Aorta (tissue), 5 donors: ENCODE measurements around the gene AGPAT3. TPM values are rescaled to one million over a fixed set of nuclear protein-coding genes. Genes with fewer than 3 reads are reported as not detected.
A peak's percentile ranks its signal among the peaks of the same experiment; 100 is the strongest.

Experiments
- ATAC-seq: fragments of 200-7000 bp; cut with Tn5 transposase; one replicate; pipeline ENCODE4 v1.9.1; 2022; ENCODE audit warnings: moderate library complexity; ENCODE audit not compliant: low FRiP score
- DNase-seq, 2 donors: peaks; one replicate each; pipeline ENCODE4 v3.0.0-alpha.2; 2020
- H3K27ac ChIP-seq, 2 donors: one replicate each; pipeline ENCODE4 v1.5.1; 2013; ENCODE audit warnings: low read length in 2 of 2, mild to moderate bottlenecking in 2 of 2, moderate library complexity in 2 of 2, control low read depth in 1 of 2, inconsistent platforms in 1 of 2, low read depth in 1 of 2
- H3K27me3 ChIP-seq, 2 donors: one replicate each; pipeline ENCODE4 v1.6.1; 2013; ENCODE audit warnings: control low read depth in 1 of 2, low read length in 1 of 2, mild to moderate bottlenecking in 1 of 2, moderate library complexity in 1 of 2; ENCODE audit not compliant: insufficient read depth in 2 of 2, control insufficient read depth in 1 of 2
- H3K36me3 ChIP-seq, 2 donors: one replicate each; pipeline ENCODE4 v1.6.1; 2013; ENCODE audit warnings: control low read depth in 1 of 2, low read length in 1 of 2, mild to moderate bottlenecking in 1 of 2; ENCODE audit not compliant: insufficient read depth in 2 of 2, control insufficient read depth in 1 of 2
- H3K4me1 ChIP-seq, 2 donors: one replicate each; pipeline ENCODE4 v1.6.1; 2013; ENCODE audit warnings: low read length in 2 of 2, control low read depth in 1 of 2, mild to moderate bottlenecking in 1 of 2, moderate library complexity in 1 of 2; ENCODE audit not compliant: insufficient read depth in 2 of 2, control insufficient read depth in 1 of 2
- H3K4me3 ChIP-seq, 2 donors: one replicate each; pipeline ENCODE4 v1.5.1; 2013; ENCODE audit warnings: low read length in 2 of 2, control low read depth in 1 of 2, mild to moderate bottlenecking in 1 of 2
- H3K9me3 ChIP-seq: one replicate; pipeline ENCODE4 v1.6.1; 2013; ENCODE audit warnings: mild to moderate bottlenecking, low read length; ENCODE audit not compliant: control insufficient read depth
- WGBS, 2 donors: extraction: QIAGEN DNeasy Blood & Tissue Kit; methylation state at CpG; one replicate each; pipeline ENCODE4 v1.1.7; 2013; 5-methylcytosine and 5-hydroxymethylcytosine counted together
- intact Hi-C, 2 donors: fragments of 100-400 bp; cut with DNase I; formaldehyde crosslinking; loops; one replicate each; pipeline versions ENCODE4 v1.14.2 to v1.15.0; 2022
- polyA plus RNA-seq, 2 donors: library from polyadenylated mRNA; stranded (reverse); fragments of 200-250 nt; gene quantifications; one replicate each; pipeline ENCODE4 v1.2.3, GENCODE V29; 2013
- total RNA-seq, 2 donors: library from RNA; stranded (reverse); fragmentation: NEBNext Ultra II Directional; extraction: Animal tissue kit (Norgen Biotek cat#: 25700); gene quantifications; one replicate each; pipeline ENCODE4 v1.2.1, GENCODE V29; 2021
- donor health status: healthy with polysubstance abuse.
- donor health status: Bipolar disorder and iron deficiency.
- donor health status: DM: no; HTN: no; CAD: no.
- donor health status: DM: no; HTN: no; CAD: no.
- donor health status: DM: yes; HTN: yes; CAD: no.

AGPAT3 gene
- total and polyA plus RNA-seq, 4 donors: 8.3 to 45.5 (median 23.7) TPM

DNA sequence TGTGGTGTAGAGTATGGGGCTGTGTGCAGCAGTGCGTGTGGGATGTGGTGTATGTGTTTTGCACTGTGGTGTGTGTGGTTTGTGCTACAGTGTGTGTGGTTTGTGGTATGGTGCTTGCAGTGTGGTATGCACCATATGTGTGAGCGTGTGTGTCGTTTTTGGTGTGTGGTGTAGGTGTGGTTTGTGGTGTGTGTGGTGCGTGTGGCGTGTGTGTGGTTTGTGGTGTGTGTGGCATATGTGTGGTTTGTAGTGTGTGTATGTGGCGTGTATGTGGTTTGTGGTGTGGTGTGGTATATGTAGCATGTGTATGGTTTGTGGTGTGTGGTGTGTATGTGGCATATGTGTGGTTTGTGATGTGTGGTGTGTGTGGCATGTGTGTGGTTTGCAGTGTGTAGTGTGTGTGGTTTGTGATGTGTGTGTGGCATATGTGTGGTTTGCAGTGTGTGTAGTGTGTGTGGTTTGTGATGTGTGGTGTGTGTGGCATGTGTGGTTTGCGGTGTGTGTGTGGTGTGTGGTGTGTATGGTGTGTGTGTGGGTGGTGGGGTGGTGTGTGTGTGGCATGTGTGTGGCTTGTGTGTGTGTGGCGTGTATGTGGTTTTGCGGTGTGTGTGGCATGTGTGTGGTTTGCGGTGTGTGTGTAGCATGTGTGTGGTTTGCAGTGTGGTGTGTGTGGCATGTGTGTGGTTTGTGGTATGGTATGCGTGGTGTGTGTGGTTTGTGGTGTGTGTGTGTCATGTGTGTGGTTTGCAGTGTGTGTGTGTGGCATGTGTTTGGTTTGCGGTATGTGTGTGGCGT lies 93.5 kb downstream of the AGPAT3 start:
- no peak overlapping the region for H3K27ac ChIP-seq
- ATAC-seq (no peak), DNase-seq (no peak)
- 93 to 95% methylated on average over 13 of the region's 13 CpGs for WGBS, 2 donors
- H3K9me3 ChIP-seq: no peaks in the 10 kb centered on the region
- intact Hi-C loops: no loop called here
- no peak overlapping the region for H3K4me3 ChIP-seq
- no peaks in the 10 kb centered on the region for H3K27me3 ChIP-seq
- H3K36me3 ChIP-seq: peaks cover 0 to 4% of the 10 kb centered on the region in 2 donors
- no peaks in the 10 kb centered on the region for H3K4me1 ChIP-seq

- Histone ChIP-seq H3K4me3 (no peak overlapping the region), H3K4me1 (no peaks in the 10 kb centered on the region), H3K9me3 (no peaks in the 10 kb centered on the region), H3K27me3 (no peaks in the 10 kb centered on the region), H3K27ac (no peak overlapping the region), H3K36me3 (peaks cover 0 to 4% of the 10 kb centered on the region in 2 donors)
- intact Hi-C loops: no loop called here
- WGBS, 2 donors: 82 to 85% methylated on average over 38 to 39 of the region's 39 CpGs
- ATAC-seq (no peak), DNase-seq (no peak)
Observed at GRCh38 chr21:43959231-43960116, 94.5 kb downstream of the AGPAT3 start.

DNA sequence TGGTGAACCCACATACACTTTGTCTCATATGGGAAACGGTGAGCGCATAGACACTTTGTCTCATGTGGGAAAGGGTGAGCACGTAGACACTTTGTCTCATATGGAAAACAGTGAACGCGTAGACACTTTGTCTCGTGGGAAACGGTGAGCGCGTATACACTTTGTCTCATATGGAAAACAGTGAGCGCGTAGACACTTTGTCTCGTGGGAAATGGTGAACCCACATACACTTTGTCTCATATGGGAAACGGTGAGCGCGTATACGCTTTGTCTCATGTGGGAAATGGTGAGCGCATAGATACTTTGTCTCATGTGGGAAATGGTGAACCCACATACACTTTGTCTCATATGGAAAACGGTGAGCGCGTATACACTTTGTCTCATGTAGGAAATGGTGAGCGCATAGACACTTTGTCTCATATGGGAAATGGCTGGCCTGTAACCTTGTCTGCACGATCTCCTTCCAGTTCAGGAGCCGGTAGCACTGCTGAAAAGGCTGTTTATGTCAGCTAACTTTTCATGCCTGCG lies 96.4 kb downstream of the AGPAT3 start:
- Histone ChIP-seq H3K36me3 (peaks cover 0 to 4% of the 10 kb centered on the region in 2 donors), H3K27me3 (no peaks in the 10 kb centered on the region), H3K4me3 (no peak overlapping the region), H3K4me1 (no peaks in the 10 kb centered on the region), H3K27ac (no peak overlapping the region), H3K9me3 (no peaks in the 10 kb centered on the region)
- intact Hi-C loops: no loop called here
- 88 to 92% methylated on average over 24 of the region's 24 CpGs for WGBS, 2 donors
- no peak for ATAC-seq
- no peak for DNase-seq

DNA sequence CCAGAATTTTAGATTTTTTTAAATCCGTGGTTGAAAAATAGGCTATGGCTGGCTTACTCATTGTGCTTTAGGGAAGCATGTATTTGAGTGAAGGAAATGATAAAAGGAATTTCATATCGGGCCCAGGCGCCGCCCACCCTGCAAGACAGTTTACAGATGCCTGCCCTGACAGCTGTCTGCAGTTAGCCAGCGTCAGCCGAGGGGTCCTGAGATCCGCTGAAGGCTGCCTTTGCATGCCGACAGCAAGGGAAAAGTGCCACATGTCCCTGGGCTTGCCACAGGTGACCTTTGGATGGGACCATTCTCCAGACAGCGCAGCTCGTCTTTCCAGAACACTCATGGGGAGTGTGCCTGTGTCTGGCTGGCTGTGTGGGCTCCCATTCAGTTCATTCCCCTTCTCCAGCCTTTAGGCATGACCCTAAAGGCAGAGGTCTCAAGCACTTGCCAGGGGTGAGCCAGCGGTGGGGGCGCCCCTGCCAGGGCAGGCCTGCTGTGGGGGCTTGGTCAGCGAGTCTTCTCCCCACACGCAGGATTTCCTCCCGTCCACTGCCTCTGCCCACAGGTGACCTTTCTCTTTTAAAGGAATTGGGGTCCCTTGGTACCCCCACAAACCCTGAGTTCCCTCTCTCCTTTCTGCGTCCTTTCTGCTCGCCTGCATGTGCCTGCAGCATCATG lies 101.0 kb downstream of the AGPAT3 start:
- H3K4me1 ChIP-seq: no peaks in the 10 kb centered on the region
- H3K4me3 ChIP-seq: no peak overlapping the region
- no peak overlapping the region for H3K27ac ChIP-seq
- no peaks in the 10 kb centered on the region for H3K27me3 ChIP-seq
- H3K9me3 ChIP-seq: no peaks in the 10 kb centered on the region
- WGBS, 2 donors: 88% methylated on average over 17 of the region's 17 CpGs
- ATAC-seq (peak; percentile 36), DNase-seq (no peak)
- peaks cover 0 to 3% of the 10 kb centered on the region in 2 donors for H3K36me3 ChIP-seq
- intact Hi-C loops: no loop called here

DNA sequence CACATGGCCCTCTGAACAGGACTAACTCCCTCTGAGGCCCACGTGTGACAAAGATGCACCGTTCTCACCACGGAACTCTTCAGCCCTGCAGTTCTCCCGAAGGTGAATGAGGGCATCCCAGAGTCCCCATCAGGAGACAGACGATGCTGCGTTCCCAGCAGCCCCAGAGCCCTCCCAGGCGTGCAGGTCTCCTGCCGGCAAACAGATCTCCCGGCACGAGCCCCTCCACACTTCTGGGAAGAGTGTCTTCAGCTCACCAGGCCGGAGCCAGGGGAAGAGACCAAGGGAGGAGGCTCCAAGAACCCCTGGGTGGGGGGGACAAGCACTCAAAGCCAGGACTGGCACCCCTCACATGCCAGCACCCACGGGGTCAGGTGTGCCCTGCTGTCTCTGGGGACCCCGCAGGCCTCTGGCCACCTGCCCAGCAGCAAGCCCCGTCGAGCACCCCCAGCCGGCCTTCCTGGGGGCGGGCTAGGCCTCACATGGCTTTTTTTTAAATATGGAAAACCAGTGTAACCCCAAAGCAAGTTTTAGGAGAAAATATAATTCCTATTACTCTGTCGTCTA lies 102.0 kb downstream of the AGPAT3 start:
- no peaks in the 10 kb centered on the region for H3K9me3 ChIP-seq
- H3K36me3 ChIP-seq: peaks cover 0 to 3% of the 10 kb centered on the region in 2 donors
- no peak overlapping the region for H3K27ac ChIP-seq
- intact Hi-C loops: no loop called here
- H3K4me3 ChIP-seq: no peak overlapping the region
- H3K27me3 ChIP-seq: no peaks in the 10 kb centered on the region
- 76 to 78% methylated on average over 18 of the region's 18 CpGs for WGBS, 2 donors
- no peaks in the 10 kb centered on the region for H3K4me1 ChIP-seq
- ATAC-seq: no peak
- no peak for DNase-seq

- DNase-seq (no peak), ATAC-seq (peak; percentile 17)
- no peaks in the 10 kb centered on the region for H3K9me3 ChIP-seq
- 91 to 93% methylated on average over 15 of the region's 15 CpGs for WGBS, 2 donors
- intact Hi-C loops: no loop called here
- H3K36me3 ChIP-seq: peaks cover 0 to 3% of the 10 kb centered on the region in 2 donors
- H3K4me3 ChIP-seq: no peak overlapping the region
- H3K4me1 ChIP-seq: no peaks in the 10 kb centered on the region
- no peak overlapping the region for H3K27ac ChIP-seq
- no peaks in the 10 kb centered on the region for H3K27me3 ChIP-seq
Observed at GRCh38 chr21:43967981-43968380, 103.0 kb downstream of the AGPAT3 start.

DNA sequence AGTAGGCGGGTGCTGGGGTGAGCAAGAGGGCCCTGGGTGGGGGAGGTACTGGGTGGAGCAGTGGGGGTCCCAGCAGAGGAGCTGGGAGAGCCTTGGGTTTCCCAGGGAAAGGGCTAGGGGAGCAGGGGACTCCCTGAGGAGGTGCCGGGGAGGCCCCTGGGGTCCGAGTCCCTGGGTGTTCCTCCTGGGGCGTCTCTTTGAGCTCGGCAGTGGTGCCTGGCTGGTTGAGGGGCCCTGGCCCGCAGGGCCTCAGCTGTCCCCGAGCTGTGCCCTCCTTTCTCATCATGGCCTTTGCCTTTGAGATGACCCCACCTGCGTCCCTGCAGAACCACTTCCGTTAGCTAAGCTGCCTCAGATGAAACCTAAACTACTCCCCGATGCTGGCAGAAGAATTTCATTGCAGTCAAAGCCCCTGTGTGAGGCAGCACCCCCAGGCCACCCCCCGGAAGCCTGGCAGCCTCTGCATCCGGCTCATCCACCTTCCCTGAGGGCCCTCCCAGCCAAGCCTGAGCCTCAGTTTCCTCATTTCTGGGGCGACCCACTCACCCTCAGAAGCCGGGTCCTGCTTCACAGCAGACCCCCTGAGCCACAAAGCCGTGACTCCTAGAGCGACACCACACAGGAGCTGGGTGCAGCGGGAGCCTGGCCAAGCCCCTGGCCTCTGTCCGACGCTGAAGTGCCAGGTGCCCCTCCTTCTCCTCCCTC lies 103.5 kb downstream of the AGPAT3 start:
- Histone ChIP-seq H3K4me3 (no peak overlapping the region), H3K27me3 (no peaks in the 10 kb centered on the region), H3K27ac (no peak overlapping the region), H3K36me3 (peaks cover 0 to 3% of the 10 kb centered on the region in 2 donors), H3K9me3 (no peaks in the 10 kb centered on the region), H3K4me1 (no peaks in the 10 kb centered on the region)
- intact Hi-C loops: no loop called here
- WGBS, 2 donors: 82 to 91% methylated on average over 15 to 19 of the region's 19 CpGs
- ATAC-seq (no peak), DNase-seq (no peak)

- no peak for ATAC-seq
- no peak overlapping the region for H3K4me3 ChIP-seq
- DNase-seq: no peak
- H3K27ac ChIP-seq: no peak overlapping the region
- no peaks in the 10 kb centered on the region for H3K9me3 ChIP-seq
- intact Hi-C loops: no loop called here
- H3K36me3 ChIP-seq: peaks cover 0 to 3% of the 10 kb centered on the region in 2 donors
- H3K27me3 ChIP-seq: no peaks in the 10 kb centered on the region
- 89 to 91% methylated on average over 17 of the region's 17 CpGs for WGBS, 2 donors
- no peaks in the 10 kb centered on the region for H3K4me1 ChIP-seq
Observed at GRCh38 chr21:43969115-43969444, 104.1 kb downstream of the AGPAT3 start.
